ENCODE results near the gene APOBEC3H. TPM values are rescaled to one million over a fixed set of nuclear protein-coding genes. Genes with fewer than 3 reads are reported as not detected.
A peak's percentile ranks its signal among the peaks of the same experiment; 100 is the strongest.

APOBEC3H gene
- total and polyA plus RNA-seq, 3 experiments from 2014 or later = 10.8 to 11.7 (median 11.0) TPM

DNA sequence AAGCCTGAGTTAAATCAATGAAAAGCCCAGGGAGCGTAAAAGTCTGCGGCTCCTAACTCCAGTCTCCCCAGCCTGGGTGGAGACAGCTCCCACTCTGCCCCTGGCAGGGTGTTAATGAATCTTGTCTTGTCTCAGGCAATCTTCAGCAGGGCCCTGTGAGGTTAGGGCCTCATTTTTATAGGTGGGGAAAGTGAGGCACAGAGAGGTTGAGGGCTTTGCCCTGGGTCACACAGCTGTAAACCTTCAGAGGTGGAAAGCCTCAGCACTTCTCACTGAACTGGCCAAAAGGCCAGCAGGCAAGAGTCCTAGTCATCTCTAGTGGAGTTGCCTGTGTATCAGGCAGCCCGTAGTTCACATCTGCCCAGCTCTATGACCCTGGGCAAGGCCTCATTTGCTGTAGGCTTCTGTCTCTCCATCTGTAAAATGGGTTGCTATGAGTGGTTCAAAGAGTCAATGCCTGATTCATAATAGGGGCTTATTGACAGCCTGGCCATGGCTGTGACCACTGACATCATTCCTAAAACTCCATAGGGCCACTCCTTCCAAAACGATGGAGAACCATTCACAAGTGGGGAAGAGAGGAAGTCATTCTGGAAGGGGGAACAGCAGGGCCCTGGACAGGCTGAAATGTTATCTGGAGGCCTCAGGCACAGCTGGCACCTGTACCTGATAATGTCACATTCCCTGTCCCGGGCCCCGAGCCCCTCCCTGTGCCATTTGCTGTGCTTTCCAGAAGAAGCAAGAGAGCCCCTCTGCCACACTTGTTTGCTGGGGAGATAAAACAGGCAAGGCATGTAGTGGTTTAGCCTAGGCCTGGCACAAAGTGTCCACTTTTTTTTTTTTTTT is 49.4 kb downstream of the APOBEC3H start:
- no peaks in the 10 kb centered on the region for H3K9me3 Mint-ChIP-seq
- no peak for DNase-seq
- H3K36me3 Mint-ChIP-seq = peaks cover 0 to 47% (median 0%) of the 10 kb centered on the region in 3 donors
- no peaks in the 10 kb centered on the region for H3K27me3 Mint-ChIP-seq
- Histone ChIP-seq H3K4me3 (ENCODE audit: low read length) (peak overlapping the region; percentile 40), H3K36me3 (ENCODE audit: insufficient read depth, low read length) (no peaks in the 10 kb centered on the region), H3K27me3 (ENCODE audit: insufficient read depth, low read length, poor library complexity, severe bottlenecking) (no peaks in the 10 kb centered on the region), H3K4me1 (ENCODE audit: insufficient read depth, low read length) (peaks cover 66% of the 10 kb centered on the region), H3K27ac (ENCODE audit: low read depth, low read length) (peak overlapping the region; percentile 77), H3K9me3 (ENCODE audit: low read length) (no peaks in the 10 kb centered on the region)
- H3K4me1 Mint-ChIP-seq = peaks cover 56 to 70% (median 61%) of the 10 kb centered on the region in 3 donors
- peak overlapping the region; percentile 96 to 100 (median 98) for H3K27ac Mint-ChIP-seq
- POLR2A ChIA-PET = interaction anchor here (0.6 kb wide), 1 partner anchor 353 kb away, joined by 4 read pairs; the partner anchor contains the start of gene DNAL4
- CTCF ChIA-PET = interaction anchor here (1.7 kb wide), 1 partner anchor 170 kb away, joined by 6 read pairs; no protein-coding TSS in a partner anchor
- H3K4me3 Mint-ChIP-seq = peak overlapping the region; percentile 89 to 93 (median 92)

DNA sequence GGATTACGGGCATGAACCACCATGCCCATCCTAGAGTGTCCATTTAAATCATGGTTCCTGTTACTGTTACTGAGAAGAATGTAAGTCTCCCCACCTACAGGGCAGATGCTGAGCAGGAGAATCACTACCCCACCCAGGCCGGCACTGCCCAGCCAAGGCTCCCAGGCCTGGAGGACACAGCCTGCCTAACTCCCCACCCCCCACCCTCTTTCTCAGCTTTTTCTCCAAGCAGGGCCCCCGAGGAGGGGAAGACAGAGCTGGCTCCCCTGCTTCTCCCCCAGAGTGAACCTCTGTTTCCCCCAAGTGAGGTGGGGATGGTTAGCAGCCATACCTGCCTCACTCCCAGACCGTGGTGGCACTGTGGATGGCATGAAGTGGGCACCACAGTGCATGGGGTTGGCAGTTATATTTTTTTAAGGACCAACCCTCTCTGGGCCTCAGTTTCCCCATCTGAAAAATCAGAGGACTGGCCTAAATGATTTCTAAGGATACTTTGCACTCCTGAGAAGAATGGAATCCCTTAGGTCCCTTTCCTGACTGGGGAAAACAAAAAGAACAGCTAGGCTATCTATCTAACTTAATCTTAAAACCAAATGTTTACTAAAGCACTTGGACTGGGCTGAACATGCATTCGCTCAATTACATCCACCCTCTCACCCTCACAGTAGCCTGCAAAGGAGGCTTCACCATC is 50.4 kb downstream of the APOBEC3H start:
- DNase-seq = no peak
- Mint-ChIP-seq H3K4me3 (peak overlapping the region in 5 of 7 donors; percentile 8 to 74 (median 32)), H3K9me3 (no peaks in the 10 kb centered on the region), H3K36me3 (peaks cover 0 to 47% (median 0%) of the 10 kb centered on the region in 3 donors), H3K4me1 (peaks cover 59 to 73% (median 62%) of the 10 kb centered on the region in 3 donors), H3K27ac (peak overlapping the region; percentile 38 to 99 (median 90)), H3K27me3 (no peaks in the 10 kb centered on the region)
- ChIA-PET POLR2A (interaction anchor here (0.6 to 2.3 kb wide), 2 partner anchors 172 to 354 kb away, joined by 4 to 22 read pairs; partner anchors contain the start of genes DNAL4 and RPL3), CTCF (interaction anchor here (1.7 to 2.1 kb wide), 3 partner anchors 12 to 169 kb away, joined by 4 to 6 read pairs (median 5); no protein-coding TSS in a partner anchor)
- Histone ChIP-seq H3K9me3 (ENCODE audit: low read length) (no peaks in the 10 kb centered on the region), H3K4me1 (ENCODE audit: insufficient read depth, low read length) (peaks cover 71% of the 10 kb centered on the region), H3K27me3 (ENCODE audit: insufficient read depth, low read length, poor library complexity, severe bottlenecking) (no peaks in the 10 kb centered on the region), H3K36me3 (ENCODE audit: insufficient read depth, low read length) (no peaks in the 10 kb centered on the region), H3K27ac (ENCODE audit: low read depth, low read length) (no peak overlapping the region), H3K4me3 (ENCODE audit: low read length) (no peak overlapping the region)

DNA sequence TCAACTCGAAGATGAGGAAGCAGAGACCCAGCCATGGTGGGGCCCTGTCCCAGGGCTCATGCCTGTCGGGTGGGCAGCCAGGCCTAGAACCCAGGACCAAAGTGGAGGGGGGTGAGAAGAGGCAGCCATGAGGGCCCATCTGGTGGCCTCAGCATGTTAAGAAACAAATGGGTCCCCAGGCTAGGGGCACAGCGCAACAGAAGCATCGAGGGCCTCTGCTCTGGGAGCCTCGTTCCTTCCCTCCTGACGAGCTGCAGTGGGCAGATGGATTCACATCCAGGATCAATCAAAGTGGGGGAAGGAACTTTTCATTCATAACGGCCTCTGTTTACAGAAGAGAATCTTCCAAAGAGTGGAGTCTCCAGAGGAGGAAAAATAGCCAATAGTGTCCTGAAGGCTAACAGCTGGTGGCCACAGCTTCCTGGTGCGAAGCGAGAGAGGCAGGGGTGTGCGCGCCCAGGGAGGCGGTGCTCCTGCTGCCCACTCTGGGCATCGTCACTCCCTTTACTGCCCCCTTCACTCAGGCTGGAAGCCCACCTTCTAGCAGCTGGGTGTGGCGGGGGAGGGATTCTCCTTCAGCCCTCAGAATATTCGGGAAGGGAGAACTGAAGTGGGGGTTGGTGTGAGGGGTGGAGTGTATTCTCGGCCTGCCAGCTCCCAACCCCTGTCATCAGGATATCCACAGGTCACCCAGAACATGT is 51.1 kb downstream of the APOBEC3H start:
- Mint-ChIP-seq H3K27ac (peak overlapping the region; percentile 71 to 98 (median 92)), H3K4me1 (peaks cover 59 to 73% (median 62%) of the 10 kb centered on the region in 3 donors), H3K4me3 (peak overlapping the region; percentile 15 to 87 (median 37)), H3K36me3 (peaks cover 0 to 44% (median 0%) of the 10 kb centered on the region in 3 donors), H3K27me3 (no peaks in the 10 kb centered on the region), H3K9me3 (no peaks in the 10 kb centered on the region)
- no peak for DNase-seq
- H3K4me1 ChIP-seq (ENCODE audit: insufficient read depth, low read length) = peaks cover 73% of the 10 kb centered on the region
- H3K4me3 ChIP-seq (ENCODE audit: low read length) = no peak overlapping the region
- H3K9me3 ChIP-seq (ENCODE audit: low read length) = no peaks in the 10 kb centered on the region
- peak overlapping the region; percentile 44 for H3K27ac ChIP-seq (ENCODE audit: low read depth, low read length)
- ChIA-PET POLR2A (interaction anchor here (2.3 kb wide), 1 partner anchor 171 kb away, joined by 22 read pairs; the partner anchor contains the start of gene RPL3), CTCF (interaction anchor here (1.0 to 2.1 kb wide), 5 partner anchors 13 to 382 kb away, joined by 3 to 6 read pairs (median 4); no protein-coding TSS in a partner anchor)
- H3K27me3 ChIP-seq (ENCODE audit: insufficient read depth, low read length, poor library complexity, severe bottlenecking) = no peaks in the 10 kb centered on the region
- H3K36me3 ChIP-seq (ENCODE audit: insufficient read depth, low read length) = no peaks in the 10 kb centered on the region

DNA sequence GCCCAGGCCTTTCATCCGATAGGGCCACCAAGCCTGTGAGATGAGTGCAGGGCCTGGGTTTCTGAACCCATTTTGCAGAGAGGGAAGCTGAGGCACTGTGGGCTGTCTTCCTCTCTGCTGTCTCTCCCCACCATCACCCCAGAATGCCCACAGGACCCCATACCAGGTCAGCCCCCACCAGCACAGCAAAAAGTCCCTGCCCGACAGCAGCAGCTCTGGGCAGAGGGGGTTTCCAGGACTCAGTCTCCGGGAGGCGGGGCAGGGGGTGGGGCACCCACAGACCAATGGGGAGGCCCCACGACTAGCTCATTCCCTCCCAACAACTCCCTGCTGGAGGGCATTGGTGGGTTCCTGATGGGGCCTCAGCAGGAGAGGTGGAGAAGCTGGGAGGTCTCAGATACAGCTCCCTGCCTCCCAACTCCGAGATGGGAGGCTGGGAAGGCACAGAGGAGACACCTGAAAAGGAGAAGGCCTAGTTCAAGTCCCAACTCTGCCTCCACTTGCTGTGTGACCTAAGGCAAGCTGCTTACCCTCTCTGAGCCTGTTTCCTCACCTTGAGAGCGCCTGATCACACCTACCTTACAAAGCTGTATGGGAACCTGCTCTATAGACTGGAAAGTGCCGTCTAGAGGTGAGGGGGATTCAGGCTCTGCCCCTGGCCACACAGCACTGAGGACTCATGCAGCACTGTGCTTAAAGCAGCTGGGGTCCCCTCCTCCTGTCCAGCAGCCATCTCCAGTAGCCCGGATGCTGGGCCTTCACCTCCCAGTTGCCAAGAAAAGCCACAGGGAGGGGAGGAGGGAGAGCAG is 51.9 kb downstream of the APOBEC3H start:
- Histone ChIP-seq H3K27ac (ENCODE audit: low read depth, low read length) (peak overlapping the region; percentile 44), H3K4me3 (ENCODE audit: low read length) (no peak overlapping the region), H3K9me3 (ENCODE audit: low read length) (no peaks in the 10 kb centered on the region), H3K4me1 (ENCODE audit: insufficient read depth, low read length) (peaks cover 73% of the 10 kb centered on the region), H3K36me3 (ENCODE audit: insufficient read depth, low read length) (no peaks in the 10 kb centered on the region), H3K27me3 (ENCODE audit: insufficient read depth, low read length, poor library complexity, severe bottlenecking) (no peaks in the 10 kb centered on the region)
- ChIA-PET CTCF (interaction anchor here (1.0 to 2.1 kb wide), 6 partner anchors 14 to 381 kb away, joined by 3 to 6 read pairs (median 4); no protein-coding TSS in a partner anchor), POLR2A (interaction anchor here (0.7 to 2.3 kb wide), 3 partner anchors 166 to 170 kb away, joined by 3 to 22 read pairs (median 4); partner anchors contain the start of gene RPL3)
- Mint-ChIP-seq H3K4me3 (peak overlapping the region in 6 of 7 donors; percentile 38 to 87 (median 84)), H3K27ac (peak overlapping the region; percentile 71 to 98 (median 92)), H3K27me3 (peaks cover 0 to 5% of the 10 kb centered on the region in 2 donors), H3K36me3 (peaks cover 0 to 47% (median 0%) of the 10 kb centered on the region in 3 donors), H3K9me3 (no peaks in the 10 kb centered on the region), H3K4me1 (peaks cover 57 to 73% (median 60%) of the 10 kb centered on the region in 3 donors)
- peak; percentile 48 to 87 (median 78) for DNase-seq

- H3K4me3 Mint-ChIP-seq = peak overlapping the region; percentile 78 to 89 (median 83)
- POLR2A ChIA-PET = interaction anchor here (0.7 to 5.8 kb wide), 4 partner anchors 56 to 169 kb away, joined by 4 to 65 read pairs (median 14); partner anchors contain the start of genes PDGFB and RPL3
Measured at GRCh38 chr22:39149915-39150847, 53.1 kb downstream of the APOBEC3H start.

GRCh38 chr22:39150848-39151215 is 53.8 kb downstream of the APOBEC3H start:
- Histone ChIP-seq H3K27ac (ENCODE audit: low read depth, low read length) (peak overlapping the region; percentile 70), H3K36me3 (ENCODE audit: insufficient read depth, low read length) (no peaks in the 10 kb centered on the region), H3K4me3 (ENCODE audit: low read length) (peak overlapping the region; percentile 32), H3K4me1 (ENCODE audit: insufficient read depth, low read length) (peaks cover 67% of the 10 kb centered on the region), H3K27me3 (ENCODE audit: insufficient read depth, low read length, poor library complexity, severe bottlenecking) (no peaks in the 10 kb centered on the region), H3K9me3 (ENCODE audit: low read length) (no peaks in the 10 kb centered on the region)
- peaks cover 0 to 40% (median 0%) of the 10 kb centered on the region in 3 donors for H3K36me3 Mint-ChIP-seq
- peak overlapping the region; percentile 78 to 89 (median 83) for H3K4me3 Mint-ChIP-seq
- peak overlapping the region in 7 of 8 donors; percentile 71 to 96 (median 91) for H3K27ac Mint-ChIP-seq
- H3K9me3 Mint-ChIP-seq = no peaks in the 10 kb centered on the region
- H3K4me1 Mint-ChIP-seq = peaks cover 49 to 65% (median 52%) of the 10 kb centered on the region in 3 donors
- peak in 1 of 5 donors; percentile 36 for DNase-seq
- peaks cover 0 to 15% of the 10 kb centered on the region in 2 donors for H3K27me3 Mint-ChIP-seq
- ChIA-PET POLR2A (interaction anchor here (0.7 to 5.8 kb wide), 3 partner anchors 56 to 169 kb away, joined by 4 to 65 read pairs (median 5); partner anchors contain the start of genes PDGFB and RPL3), CTCF (interaction anchor here (1.1 to 5.7 kb wide), 4 partner anchors 17 to 281 kb away, joined by 3 to 44 read pairs (median 4); partner anchors contain the start of gene RPL3)

More at GRCh38 chr22:39149915-39150847, 53.1 kb downstream of the APOBEC3H start:
- DNase-seq = no peak
- Histone ChIP-seq H3K4me3 (ENCODE audit: low read length) (no peak overlapping the region), H3K4me1 (ENCODE audit: insufficient read depth, low read length) (peaks cover 67% of the 10 kb centered on the region), H3K36me3 (ENCODE audit: insufficient read depth, low read length) (no peaks in the 10 kb centered on the region), H3K27me3 (ENCODE audit: insufficient read depth, low read length, poor library complexity, severe bottlenecking) (no peaks in the 10 kb centered on the region), H3K27ac (ENCODE audit: low read depth, low read length) (no peak overlapping the region), H3K9me3 (ENCODE audit: low read length) (no peaks in the 10 kb centered on the region)
- CTCF ChIA-PET = interaction anchor here (1.0 to 5.7 kb wide), 6 partner anchors 21 to 380 kb away, joined by 3 to 44 read pairs (median 4); partner anchors contain the start of gene RPL3
- Mint-ChIP-seq H3K9me3 (no peaks in the 10 kb centered on the region), H3K27me3 (peaks cover 0 to 15% of the 10 kb centered on the region in 2 donors), H3K36me3 (peaks cover 0 to 40% (median 0%) of the 10 kb centered on the region in 3 donors), H3K4me1 (peaks cover 50 to 66% (median 52%) of the 10 kb centered on the region in 3 donors), H3K27ac (peak overlapping the region in 7 of 8 donors; percentile 71 to 96 (median 91))

Measured in CD8-positive, alpha-beta memory T cell (primary cell).